Measurements from ENCODE around the gene GPR15.

GPR15 gene

DNA sequence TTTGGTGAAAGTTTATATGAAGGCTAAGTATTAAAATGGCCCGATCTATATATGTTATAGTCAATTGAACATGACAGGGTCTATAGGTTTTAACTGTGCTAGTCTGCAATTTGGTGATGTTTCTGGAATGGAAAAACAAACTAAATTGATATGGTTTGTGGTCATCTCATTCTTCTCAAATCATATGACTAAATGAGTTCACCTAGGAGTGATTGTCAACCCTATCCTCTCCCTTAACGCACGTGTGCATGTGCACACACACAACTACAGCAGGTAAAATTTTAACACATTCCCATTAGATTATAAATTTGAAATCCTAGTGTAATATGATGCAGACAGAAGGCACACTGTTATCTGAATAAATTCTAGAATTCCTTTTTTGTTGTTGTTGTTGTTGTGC lies 18.0 kb upstream of the GPR15 start:
- no peak overlapping the region for H3K27ac ChIP-seq (replicated peaks)
- H3K4me3 ChIP-seq (replicated peaks; ENCODE audit: insufficient read depth, low read length): no peak overlapping the region
- no peak for TF ChIP-seq SPI1 (IDR thresholded peaks at IDR 0.05; ENCODE audit: borderline replicate concordance, low read depth)
- TF ChIP-seq, protein P1, sequence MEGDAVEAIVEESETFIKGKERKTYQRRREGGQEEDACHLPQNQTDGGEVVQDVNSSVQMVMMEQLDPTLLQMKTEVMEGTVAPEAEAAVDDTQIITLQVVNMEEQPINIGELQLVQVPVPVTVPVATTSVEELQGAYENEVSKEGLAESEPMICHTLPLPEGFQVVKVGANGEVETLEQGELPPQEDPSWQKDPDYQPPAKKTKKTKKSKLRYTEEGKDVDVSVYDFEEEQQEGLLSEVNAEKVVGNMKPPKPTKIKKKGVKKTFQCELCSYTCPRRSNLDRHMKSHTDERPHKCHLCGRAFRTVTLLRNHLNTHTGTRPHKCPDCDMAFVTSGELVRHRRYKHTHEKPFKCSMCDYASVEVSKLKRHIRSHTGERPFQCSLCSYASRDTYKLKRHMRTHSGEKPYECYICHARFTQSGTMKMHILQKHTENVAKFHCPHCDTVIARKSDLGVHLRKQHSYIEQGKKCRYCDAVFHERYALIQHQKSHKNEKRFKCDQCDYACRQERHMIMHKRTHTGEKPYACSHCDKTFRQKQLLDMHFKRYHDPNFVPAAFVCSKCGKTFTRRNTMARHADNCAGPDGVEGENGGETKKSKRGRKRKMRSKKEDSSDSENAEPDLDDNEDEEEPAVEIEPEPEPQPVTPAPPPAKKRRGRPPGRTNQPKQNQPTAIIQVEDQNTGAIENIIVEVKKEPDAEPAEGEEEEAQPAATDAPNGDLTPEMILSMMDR (IDR thresholded peaks at IDR 0.05; ENCODE audit: insufficient read depth, low read length): no peak
- no peak for TF ChIP-seq GABPA (IDR thresholded peaks at IDR 0.05; ENCODE audit: low read depth)
- TF ChIP-seq POLR2AphosphoS5 (IDR thresholded peaks at IDR 0.05; ENCODE audit: low read depth): no peak
- TF ChIP-seq, protein P2, sequence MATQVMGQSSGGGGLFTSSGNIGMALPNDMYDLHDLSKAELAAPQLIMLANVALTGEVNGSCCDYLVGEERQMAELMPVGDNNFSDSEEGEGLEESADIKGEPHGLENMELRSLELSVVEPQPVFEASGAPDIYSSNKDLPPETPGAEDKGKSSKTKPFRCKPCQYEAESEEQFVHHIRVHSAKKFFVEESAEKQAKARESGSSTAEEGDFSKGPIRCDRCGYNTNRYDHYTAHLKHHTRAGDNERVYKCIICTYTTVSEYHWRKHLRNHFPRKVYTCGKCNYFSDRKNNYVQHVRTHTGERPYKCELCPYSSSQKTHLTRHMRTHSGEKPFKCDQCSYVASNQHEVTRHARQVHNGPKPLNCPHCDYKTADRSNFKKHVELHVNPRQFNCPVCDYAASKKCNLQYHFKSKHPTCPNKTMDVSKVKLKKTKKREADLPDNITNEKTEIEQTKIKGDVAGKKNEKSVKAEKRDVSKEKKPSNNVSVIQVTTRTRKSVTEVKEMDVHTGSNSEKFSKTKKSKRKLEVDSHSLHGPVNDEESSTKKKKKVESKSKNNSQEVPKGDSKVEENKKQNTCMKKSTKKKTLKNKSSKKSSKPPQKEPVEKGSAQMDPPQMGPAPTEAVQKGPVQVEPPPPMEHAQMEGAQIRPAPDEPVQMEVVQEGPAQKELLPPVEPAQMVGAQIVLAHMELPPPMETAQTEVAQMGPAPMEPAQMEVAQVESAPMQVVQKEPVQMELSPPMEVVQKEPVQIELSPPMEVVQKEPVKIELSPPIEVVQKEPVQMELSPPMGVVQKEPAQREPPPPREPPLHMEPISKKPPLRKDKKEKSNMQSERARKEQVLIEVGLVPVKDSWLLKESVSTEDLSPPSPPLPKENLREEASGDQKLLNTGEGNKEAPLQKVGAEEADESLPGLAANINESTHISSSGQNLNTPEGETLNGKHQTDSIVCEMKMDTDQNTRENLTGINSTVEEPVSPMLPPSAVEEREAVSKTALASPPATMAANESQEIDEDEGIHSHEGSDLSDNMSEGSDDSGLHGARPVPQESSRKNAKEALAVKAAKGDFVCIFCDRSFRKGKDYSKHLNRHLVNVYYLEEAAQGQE (IDR thresholded peaks at IDR 0.05; ENCODE audit: insufficient replicate concordance, low read depth): no peak
- DNase-seq (ENCODE audit: low read depth in 1 of 2, low spot score in 1 of 2): no peak
- H3K27me3 ChIP-seq (ENCODE audit: insufficient read depth, poor library complexity, severe bottlenecking): no peaks in the 10 kb centered on the region

DNA sequence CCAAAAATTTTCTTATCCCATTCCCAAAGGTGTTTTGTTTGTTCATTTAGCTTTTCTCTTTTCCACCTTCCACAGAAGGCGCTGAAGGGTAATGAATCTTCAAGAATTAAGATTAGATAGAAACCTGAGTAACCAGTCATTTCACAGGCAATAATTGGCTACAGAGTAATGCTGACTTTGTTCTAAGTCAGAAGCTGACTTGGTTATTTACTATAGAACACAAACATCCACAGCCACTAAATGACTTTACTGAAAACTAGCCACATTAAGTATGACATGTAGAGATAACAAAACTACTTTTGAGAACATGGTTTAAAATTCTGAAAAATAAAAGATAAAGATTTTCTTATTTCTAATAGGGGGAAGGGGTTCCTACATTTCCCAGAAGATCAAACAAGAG lies 16.8 kb upstream of the GPR15 start:
- no peak overlapping the region for H3K27ac ChIP-seq (replicated peaks)
- no peak overlapping the region for H3K4me3 ChIP-seq (replicated peaks; ENCODE audit: insufficient read depth, low read length)
- no peaks in the 10 kb centered on the region for H3K27me3 ChIP-seq (ENCODE audit: insufficient read depth, poor library complexity, severe bottlenecking)
- TF ChIP-seq, protein P1 (IDR thresholded peaks at IDR 0.05; ENCODE audit: insufficient read depth, low read length): no peak
- TF ChIP-seq POLR2AphosphoS5 (IDR thresholded peaks at IDR 0.05; ENCODE audit: low read depth) (no peak), SPI1 (IDR thresholded peaks at IDR 0.05; ENCODE audit: borderline replicate concordance, low read depth) (no peak), GABPA (IDR thresholded peaks at IDR 0.05; ENCODE audit: low read depth) (no peak)
- TF ChIP-seq, protein P2 (IDR thresholded peaks at IDR 0.05; ENCODE audit: insufficient replicate concordance, low read depth): no peak
- no peak for DNase-seq (ENCODE audit: low read depth in 1 of 2, low spot score in 1 of 2)

DNA sequence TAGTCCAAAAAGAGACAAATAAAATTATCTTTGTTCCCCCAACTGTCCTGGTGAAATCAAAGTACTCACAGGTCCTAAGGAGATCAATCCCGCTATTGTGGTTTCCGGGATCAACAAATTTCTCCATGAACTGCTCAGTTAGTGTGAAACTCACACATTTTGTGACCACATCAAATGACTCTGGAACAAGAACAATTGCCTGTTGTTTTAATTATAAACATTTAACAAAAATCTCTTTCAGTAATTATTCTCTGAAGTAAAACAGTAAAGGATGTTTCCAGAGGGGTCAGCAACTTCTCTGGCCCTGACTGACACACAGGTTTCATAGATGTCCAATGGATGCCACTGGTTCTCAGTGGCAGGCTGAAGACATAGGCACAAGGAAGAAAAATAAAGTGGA lies 13.0 kb upstream of the GPR15 start:
- no peak for DNase-seq (ENCODE audit: low read depth in 1 of 2, low spot score in 1 of 2)
- no peaks in the 10 kb centered on the region for H3K27me3 ChIP-seq (ENCODE audit: insufficient read depth, poor library complexity, severe bottlenecking)
- no peak for TF ChIP-seq GABPA (IDR thresholded peaks at IDR 0.05; ENCODE audit: low read depth)
- TF ChIP-seq POLR2AphosphoS5 (IDR thresholded peaks at IDR 0.05; ENCODE audit: low read depth): no peak
- TF ChIP-seq, protein P1 (IDR thresholded peaks at IDR 0.05; ENCODE audit: insufficient read depth, low read length): no peak
- TF ChIP-seq SPI1 (IDR thresholded peaks at IDR 0.05; ENCODE audit: borderline replicate concordance, low read depth): no peak
- TF ChIP-seq, protein P2 (IDR thresholded peaks at IDR 0.05; ENCODE audit: insufficient replicate concordance, low read depth): no peak
- no peak overlapping the region for H3K27ac ChIP-seq (replicated peaks)
- H3K4me3 ChIP-seq (replicated peaks; ENCODE audit: insufficient read depth, low read length): no peak overlapping the region

All from HL-60 (cell line).